ENCODE results near the gene CD93. TPM values are rescaled to one million over a fixed set of nuclear protein-coding genes. Genes with fewer than 3 reads are reported as not detected.

Gene CD93, protein sequence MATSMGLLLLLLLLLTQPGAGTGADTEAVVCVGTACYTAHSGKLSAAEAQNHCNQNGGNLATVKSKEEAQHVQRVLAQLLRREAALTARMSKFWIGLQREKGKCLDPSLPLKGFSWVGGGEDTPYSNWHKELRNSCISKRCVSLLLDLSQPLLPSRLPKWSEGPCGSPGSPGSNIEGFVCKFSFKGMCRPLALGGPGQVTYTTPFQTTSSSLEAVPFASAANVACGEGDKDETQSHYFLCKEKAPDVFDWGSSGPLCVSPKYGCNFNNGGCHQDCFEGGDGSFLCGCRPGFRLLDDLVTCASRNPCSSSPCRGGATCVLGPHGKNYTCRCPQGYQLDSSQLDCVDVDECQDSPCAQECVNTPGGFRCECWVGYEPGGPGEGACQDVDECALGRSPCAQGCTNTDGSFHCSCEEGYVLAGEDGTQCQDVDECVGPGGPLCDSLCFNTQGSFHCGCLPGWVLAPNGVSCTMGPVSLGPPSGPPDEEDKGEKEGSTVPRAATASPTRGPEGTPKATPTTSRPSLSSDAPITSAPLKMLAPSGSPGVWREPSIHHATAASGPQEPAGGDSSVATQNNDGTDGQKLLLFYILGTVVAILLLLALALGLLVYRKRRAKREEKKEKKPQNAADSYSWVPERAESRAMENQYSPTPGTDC
- total RNA-seq: 40.5 and 48.4 TPM in 2 replicates

DNA sequence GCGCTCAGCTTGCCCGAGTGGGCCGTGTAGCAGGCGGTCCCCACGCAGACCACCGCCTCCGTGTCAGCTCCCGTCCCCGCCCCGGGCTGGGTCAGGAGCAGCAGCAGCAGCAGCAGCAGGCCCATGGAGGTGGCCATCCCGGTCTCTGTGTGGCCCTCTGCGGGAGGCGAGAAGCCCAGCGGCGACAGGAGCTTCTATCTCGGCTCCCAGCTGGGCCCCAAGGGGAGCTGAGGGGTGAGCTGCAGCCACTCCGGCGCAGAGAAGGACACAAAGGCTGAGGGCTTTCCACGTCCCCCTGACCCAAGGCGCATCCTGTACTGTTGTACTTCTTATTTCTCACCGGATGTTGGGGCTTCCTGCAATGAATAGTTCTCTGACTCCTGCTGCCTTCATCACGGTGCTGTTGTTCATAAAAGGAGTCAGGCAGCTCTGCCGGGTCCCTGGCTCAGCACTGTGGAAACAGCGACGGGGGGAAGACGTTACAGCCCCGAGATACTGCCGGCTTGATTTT is at the start of gene CD93:
TSS of gene CD93 (minus strand) at position 269 of the 511 bp plus-strand sequence. CDS start at position 137, 132 bp downstream.

DNA sequence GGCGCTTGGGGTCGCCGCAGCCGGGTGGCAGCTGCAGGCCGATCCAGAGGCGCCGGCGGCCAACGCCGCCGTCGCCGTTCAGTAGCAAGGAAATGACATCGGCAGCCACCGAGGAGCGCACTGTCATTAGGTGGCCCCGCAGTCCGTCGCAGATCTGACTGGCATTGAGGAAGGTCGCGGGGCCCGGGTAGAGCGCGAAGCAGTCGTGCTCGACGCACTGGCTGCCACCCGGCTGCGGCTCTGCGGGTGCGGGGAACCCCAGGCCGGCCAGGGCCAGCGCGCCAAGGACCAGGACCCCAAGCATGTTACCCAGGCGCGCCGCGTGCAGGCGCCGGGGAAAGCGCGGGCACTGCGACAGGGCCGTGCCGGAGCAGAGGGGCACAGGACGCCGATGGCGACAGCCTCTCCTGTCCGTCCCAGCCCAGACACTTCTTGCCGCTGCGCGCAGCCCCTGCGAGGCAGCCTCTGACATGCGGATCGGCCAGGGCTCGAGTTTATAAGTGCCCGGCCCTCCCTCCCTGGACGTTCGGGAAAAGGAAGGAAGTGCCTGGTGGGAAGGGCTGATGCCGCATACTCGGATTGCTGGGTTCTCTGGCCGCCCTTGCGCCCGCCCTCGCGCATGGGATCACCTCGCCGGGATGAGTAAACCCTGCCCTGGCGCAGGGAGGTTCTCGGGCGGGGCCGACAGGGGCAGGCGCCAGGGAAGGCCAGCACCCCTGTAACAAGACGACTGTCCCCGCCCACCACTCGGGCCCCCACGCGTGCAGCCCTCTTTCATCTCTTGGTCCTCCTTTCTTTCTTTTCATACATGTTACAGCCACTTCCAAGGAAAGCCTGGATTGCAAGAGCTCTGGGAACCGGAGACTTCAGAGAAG is 36.7 kb downstream of the CD93 start, which contains the start of gene THBD:
TSS of gene THBD (minus strand) at position 472 of the 875 bp plus-strand sequence. CDS start at position 304, 168 bp downstream.

DNA sequence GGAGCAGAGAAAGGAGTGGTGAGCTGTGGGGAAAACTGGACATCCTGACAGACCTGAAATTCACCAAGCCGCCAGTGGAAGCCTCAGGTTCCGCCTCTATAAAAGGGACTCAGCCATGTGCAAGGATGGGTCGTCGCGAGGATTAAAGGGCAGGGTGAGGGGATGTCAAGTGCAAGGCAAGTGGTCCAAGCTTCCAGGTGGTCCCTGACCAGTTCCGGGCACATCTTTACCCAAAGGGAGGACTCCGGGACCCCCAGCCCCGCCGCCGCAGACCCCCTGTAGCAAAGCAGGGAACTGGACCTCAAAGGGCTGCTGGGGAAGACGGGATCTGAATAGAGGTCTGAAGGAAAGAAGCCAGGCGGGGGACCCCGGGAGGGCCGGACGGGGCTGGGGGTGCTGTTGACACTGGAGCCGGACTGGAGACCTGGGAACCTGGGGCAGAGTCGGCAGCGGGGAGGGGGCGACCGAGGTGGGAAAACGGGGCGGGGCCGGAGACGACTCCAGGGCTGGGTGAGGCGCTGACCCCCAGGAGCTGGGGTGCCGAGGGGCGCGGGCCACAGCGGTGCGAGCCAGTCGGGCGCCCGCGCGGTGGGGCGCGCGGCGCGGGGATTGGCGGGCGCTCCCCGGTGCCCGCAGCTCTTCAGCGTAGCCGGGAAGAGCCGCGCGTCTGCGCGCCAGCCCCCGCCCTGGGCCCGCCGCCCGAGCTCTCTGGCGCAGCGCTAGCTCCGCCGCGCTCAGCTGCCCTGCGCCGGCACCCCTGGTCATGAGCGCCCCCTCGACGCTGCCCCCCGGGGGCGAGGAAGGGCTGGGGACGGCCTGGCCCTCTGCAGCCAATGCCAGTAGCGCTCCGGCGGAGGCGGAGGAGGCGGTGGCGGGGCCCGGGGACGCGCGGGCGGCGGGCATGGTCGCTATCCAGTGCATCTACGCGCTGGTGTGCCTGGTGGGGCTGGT is 51.1 kb downstream of the CD93 start, which contains the start of gene SSTR4:
TSS of gene SSTR4 (plus strand) at position 592 of the 951 bp plus-strand sequence. CDS start at position 764, 172 bp downstream.

Other genes with a start within 250 kb of the CD93 start
- not detected in 2 replicates for gene SSTR4, start 51.0 kb downstream of the CD93 start, total RNA-seq
- 7.2 and 10.5 TPM in 2 replicates for gene THBD, start 36.7 kb downstream of the CD93 start, total RNA-seq